Stomach (tissue), 9 donors: ENCODE results near the gene FAM20C. TPM values are rescaled to one million over a fixed set of nuclear protein-coding genes. Genes with fewer than 3 reads are reported as not detected.
"Not testable (repeated sequence)": the region's sequence is repeated elsewhere in the genome, so short reads cannot be mapped to it uniquely, and the experiment has no call there.

ENCODE experiments used
- DNase-seq, 2 donors: peaks; one replicate each; pipeline versions ENCODE4 v3.0.0 to v3.0.0-alpha.2; 2013 to 2019
- H3K27ac ChIP-seq, 5 donors: fragments of 200-600 bp in 4 of 5; sonication (generic) in 4 of 5; one replicate each; pipeline ENCODE4 v1.5.1; 2013 to 2019; ENCODE audit warnings: mild to moderate bottlenecking in 1 of 5, moderate library complexity in 1 of 5
- H3K27me3 ChIP-seq, 3 donors: fragments of 200-600 bp; sonication (generic); one replicate each; pipeline ENCODE4 v1.5.1; 2017 to 2019; ENCODE audit warnings: mixed run types in 1 of 3
- H3K36me3 ChIP-seq, 4 donors: fragments of 200-600 bp; sonication (generic); 1 replicate in 3 of 4; 2 replicates in 1 of 4; pipeline ENCODE4 v1.5.1; 2016 to 2019
- H3K4me1 ChIP-seq, 4 donors: fragments of 200-600 bp; sonication (generic); one replicate each; pipeline ENCODE4 v1.5.1; 2016 to 2019
- H3K4me3 ChIP-seq, 4 donors: fragments of 200-600 bp; sonication (generic) in 3 of 4; one replicate each; pipeline ENCODE4 v1.5.1; 2016 to 2019; ENCODE audit warnings: mild to moderate bottlenecking in 1 of 4
- H3K9me3 ChIP-seq, 4 donors: fragments of 200-600 bp; sonication (generic); one replicate each; pipeline ENCODE4 v1.5.1; 2016 to 2019
- CTCF ChIP-seq, 7 experiments: fragments of 450-650 bp in 4 of 7; fragments of 200-600 bp in 3 of 7; sonication (generic) in 3 of 7; IDR thresholded peaks; one replicate each; pipeline ENCODE4 v1.5.1; 2016 to 2019; ENCODE audit warnings: antibody characterized with exemption in 7 of 7, control low read depth in 2 of 7, mild to moderate bottlenecking in 1 of 7
- EP300 ChIP-seq: sonication (generic); formaldehyde crosslinking; IDR thresholded peaks from one replicate; pipeline ENCODE4 v1.6.1; 2017; ENCODE audit warnings: antibody characterized with exemption
- POLR2A ChIP-seq, 4 donors: fragments of 450-650 bp; IDR thresholded peaks; one replicate each; pipeline ENCODE4 v1.6.1; 2016; ENCODE audit warnings: antibody characterized with exemption in 4 of 4, control low read depth in 2 of 4, mild to moderate bottlenecking in 1 of 4, moderate library complexity in 1 of 4
- POLR2AphosphoS5 ChIP-seq, 3 donors: sonication (generic); formaldehyde crosslinking; IDR thresholded peaks; one replicate each; pipeline ENCODE4 v1.6.1; 2016; ENCODE audit warnings: antibody characterized with exemption in 3 of 3
- WGBS, 5 donors: extraction: QIAGEN DNeasy Blood & Tissue Kit in 3 of 5; methylation state at CpG; one replicate each; pipeline versions ENCODE4 v1.1.5 to v1.1.7; 2013 to 2018; 5-methylcytosine and 5-hydroxymethylcytosine counted together
- intact Hi-C: fragments of 100-400 bp; cut with DNase I; formaldehyde crosslinking; loops from one replicate; pipeline ENCODE4 v1.15.1; 2023; ENCODE audit warnings: low total_unique reads
- polyA plus RNA-seq, 3 donors: library from polyadenylated mRNA; stranded (reverse); fragments of 200-250 nt; gene quantifications; one replicate each; pipeline ENCODE4 v1.2.3, GENCODE V29; 2013
- total RNA-seq, 5 donors: library from RNA; depleted of rRNA; stranded (reverse); fragments of >200 nt; gene quantifications; one replicate each; pipeline versions ENCODE4 v1.1.0 to v1.2.3, GENCODE V29; 2014 to 2016
- donor health status: healthy with polysubstance abuse.
- donor health status: Bipolar disorder and iron deficiency.
- donor health status: healthy.

FAM20C gene
- total and polyA plus RNA-seq, 8 donors: 19.1 to 89.8 (median 34.5) TPM

- Histone ChIP-seq H3K36me3 (no peaks in the 10 kb centered on the region), H3K4me3 (no peak overlapping the region), H3K27me3 (peaks cover 14 to 80% (median 40%) of the 10 kb centered on the region in 3 donors), H3K9me3 (no peaks in the 10 kb centered on the region), H3K4me1 (peaks cover 12 to 22% (median 19%) of the 10 kb centered on the region in 4 donors), H3K27ac (no peak overlapping the region)
- intact Hi-C loops: no loop called here
- TF ChIP-seq POLR2A (IDR thresholded peaks at IDR 0.05): no peak
- no peak for TF ChIP-seq POLR2AphosphoS5 (IDR thresholded peaks at IDR 0.05)
- TF ChIP-seq EP300: no peak
- TF ChIP-seq CTCF (IDR thresholded peaks at IDR 0.05): no peak
- 68 to 81% (median 74%) methylated on average over 21 to 25 of the region's 25 CpGs for WGBS, 5 donors
- DNase-seq: no peak
These were observed 102.2 kb downstream of the FAM20C start for GRCh38 chr7:294440-295154.

GRCh38 chr7:295155-296154 is 103.1 kb downstream of the FAM20C start:
- 77 to 88% (median 82%) methylated on average over 15 to 27 of the region's 27 CpGs for WGBS, 5 donors

GRCh38 chr7:296373-296945 is 104.1 kb downstream of the FAM20C start:
- TF ChIP-seq CTCF (IDR thresholded peaks at IDR 0.05): no peak
- TF ChIP-seq POLR2AphosphoS5 (IDR thresholded peaks at IDR 0.05): no peak
- TF ChIP-seq EP300: no peak
- TF ChIP-seq POLR2A (IDR thresholded peaks at IDR 0.05): no peak
- 79 to 94% (median 86%) methylated on average over 14 to 20 of the region's 20 CpGs for WGBS, 5 donors
- Histone ChIP-seq H3K4me1 (peaks cover 0 to 3% (median 2%) of the 10 kb centered on the region in 4 donors), H3K27me3 (peaks cover 0 to 61% (median 22%) of the 10 kb centered on the region in 3 donors), H3K36me3 (no peaks in the 10 kb centered on the region), H3K4me3 (no peak overlapping the region), H3K27ac (no peak overlapping the region), H3K9me3 (no peaks in the 10 kb centered on the region)
- intact Hi-C loops: no loop called here
- DNase-seq: no peak

More at GRCh38 chr7:295155-296154, 103.1 kb downstream of the FAM20C start:
- intact Hi-C loops: no loop called here
- Histone ChIP-seq H3K36me3 (no peaks in the 10 kb centered on the region), H3K27me3 (peaks cover 5 to 71% (median 32%) of the 10 kb centered on the region in 3 donors), H3K4me3 (no peak overlapping the region), H3K27ac (no peak overlapping the region), H3K4me1 (peaks cover 4 to 13% (median 10%) of the 10 kb centered on the region in 4 donors), H3K9me3 (no peaks in the 10 kb centered on the region)
- no peak for TF ChIP-seq POLR2A (IDR thresholded peaks at IDR 0.05)
- no peak for DNase-seq

- H3K9me3 ChIP-seq, H3K4me3 ChIP-seq, H3K36me3 ChIP-seq, H3K4me1 ChIP-seq, intact Hi-C loops, H3K27ac ChIP-seq, DNase-seq: not testable (repeated sequence)
- WGBS, 5 donors: 70 to 86% (median 78%) methylated on average over 6 to 24 of the region's 24 CpGs
- peaks cover 0 to 54% (median 16%) of the 10 kb centered on the region in 3 donors for H3K27me3 ChIP-seq
These were observed 104.8 kb downstream of the FAM20C start for GRCh38 chr7:297141-297540.
